ENCODE results near the gene CEP104. TPM values are rescaled to one million over a fixed set of nuclear protein-coding genes. Genes with fewer than 3 reads are reported as not detected.

Gene CEP104
- total RNA-seq, 1 donor from 2014 or later, result 43.8 TPM

- Mint-ChIP-seq H3K4me1 (ENCODE audit: low read depth) (peaks cover 7% of the 10 kb centered on the region), H3K27me3 (no peaks in the 10 kb centered on the region), H3K36me3 (ENCODE audit: insufficient read depth) (peaks cover 7% of the 10 kb centered on the region), H3K27ac (no peak overlapping the region), H3K4me3 (ENCODE audit: low read depth) (no peak overlapping the region), H3K9me3 (ENCODE audit: low read depth) (no peaks in the 10 kb centered on the region)
- TF ChIP-seq CTCF (IDR thresholded peaks at IDR 0.05; ENCODE audit: unreplicated experiment), result no peak
- no peak for DNase-seq (ENCODE audit: low spot score, unreplicated experiment)
Measured at GRCh38 chr1:3852091-3852490, 4.9 kb downstream of the CEP104 start.

DNA sequence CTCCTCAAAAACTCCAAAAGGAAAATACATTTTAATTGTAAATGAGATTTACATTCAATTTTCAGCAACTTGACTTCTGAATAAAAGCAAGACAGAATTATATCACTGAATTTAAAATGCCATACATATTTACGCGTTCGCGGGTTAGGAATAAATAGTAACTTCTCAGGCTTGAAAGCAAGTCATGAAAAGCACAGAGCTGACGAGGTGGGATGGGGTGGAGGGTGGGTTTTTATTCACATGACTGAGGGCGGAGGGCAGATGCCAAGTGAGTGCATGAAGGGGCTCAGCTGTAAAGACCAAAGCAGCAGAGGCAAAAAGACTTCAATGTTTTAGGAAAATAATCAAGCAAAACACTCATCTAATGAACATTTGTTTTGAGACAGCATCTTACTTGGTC, 5.7 kb downstream of the CEP104 start:
- Mint-ChIP-seq H3K4me3 (ENCODE audit: low read depth) (no peak overlapping the region), H3K27me3 (no peaks in the 10 kb centered on the region), H3K9me3 (ENCODE audit: low read depth) (no peaks in the 10 kb centered on the region), H3K4me1 (ENCODE audit: low read depth) (peaks cover 8% of the 10 kb centered on the region), H3K36me3 (ENCODE audit: insufficient read depth) (peaks cover 11% of the 10 kb centered on the region), H3K27ac (no peak overlapping the region)
- TF ChIP-seq CTCF (IDR thresholded peaks at IDR 0.05; ENCODE audit: unreplicated experiment), result no peak
- no peak for DNase-seq (ENCODE audit: low spot score, unreplicated experiment)

- no peak for DNase-seq (ENCODE audit: low spot score, unreplicated experiment)
- no peak for TF ChIP-seq CTCF (IDR thresholded peaks at IDR 0.05; ENCODE audit: unreplicated experiment)
- no peaks in the 10 kb centered on the region for H3K27me3 Mint-ChIP-seq
- H3K4me3 Mint-ChIP-seq (ENCODE audit: low read depth), result no peak overlapping the region
- peaks cover 11% of the 10 kb centered on the region for H3K36me3 Mint-ChIP-seq (ENCODE audit: insufficient read depth)
- no peak overlapping the region for H3K27ac Mint-ChIP-seq
- peaks cover 3% of the 10 kb centered on the region for H3K4me1 Mint-ChIP-seq (ENCODE audit: low read depth)
- no peaks in the 10 kb centered on the region for H3K9me3 Mint-ChIP-seq (ENCODE audit: low read depth)
Measured at GRCh38 chr1:3850857-3851256, 6.2 kb downstream of the CEP104 start.

DNA sequence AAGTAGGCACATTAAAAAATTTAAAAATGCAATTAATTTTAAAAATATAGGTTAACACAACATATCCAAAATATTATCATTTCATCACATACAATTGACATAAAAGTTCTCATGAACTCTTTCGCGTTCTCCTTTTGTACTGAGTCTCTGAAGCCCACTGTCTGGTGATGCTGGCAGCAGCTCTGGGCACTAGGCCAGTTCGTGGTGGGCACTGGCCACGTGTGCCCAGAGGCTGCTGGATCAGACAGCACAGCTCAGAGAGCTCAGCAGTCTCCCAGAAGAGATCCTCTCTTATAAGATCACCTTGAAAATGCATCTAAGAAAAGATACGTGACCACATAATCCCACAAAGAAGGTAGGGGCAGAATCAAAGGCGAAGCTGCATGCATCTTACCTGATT, 9.9 kb downstream of the CEP104 start:
- no peak for TF ChIP-seq CTCF (IDR thresholded peaks at IDR 0.05; ENCODE audit: unreplicated experiment)
- peaks cover 2% of the 10 kb centered on the region for H3K4me1 Mint-ChIP-seq (ENCODE audit: low read depth)
- no peak for DNase-seq (ENCODE audit: low spot score, unreplicated experiment)
- no peak overlapping the region for H3K27ac Mint-ChIP-seq
- H3K36me3 Mint-ChIP-seq (ENCODE audit: insufficient read depth), result peaks cover 16% of the 10 kb centered on the region
- no peaks in the 10 kb centered on the region for H3K27me3 Mint-ChIP-seq
- H3K4me3 Mint-ChIP-seq (ENCODE audit: low read depth), result no peak overlapping the region
- H3K9me3 Mint-ChIP-seq (ENCODE audit: low read depth), result no peaks in the 10 kb centered on the region

GRCh38 chr1:3846541-3846940, 10.5 kb downstream of the CEP104 start:
- no peak for TF ChIP-seq CTCF (IDR thresholded peaks at IDR 0.05; ENCODE audit: unreplicated experiment)
- peaks cover 2% of the 10 kb centered on the region for H3K4me1 Mint-ChIP-seq (ENCODE audit: low read depth)
- H3K27ac Mint-ChIP-seq, result no peak overlapping the region
- H3K4me3 Mint-ChIP-seq (ENCODE audit: low read depth), result no peak overlapping the region
- H3K36me3 Mint-ChIP-seq (ENCODE audit: insufficient read depth), result peaks cover 18% of the 10 kb centered on the region
- DNase-seq (ENCODE audit: low spot score, unreplicated experiment), result no peak
- H3K27me3 Mint-ChIP-seq, result no peaks in the 10 kb centered on the region
- no peaks in the 10 kb centered on the region for H3K9me3 Mint-ChIP-seq (ENCODE audit: low read depth)

Measured in progenitor cell of endocrine pancreas (in vitro differentiated cells).